ENCODE results near the gene PRM3. TPM values are rescaled to one million over a fixed set of nuclear protein-coding genes. Genes with fewer than 3 reads are reported as not detected.

Gene PRM3
- total and polyA plus RNA-seq, 2 donors (not counting 1 experiment from before 2014, with no cell fraction given): not detected

DNA sequence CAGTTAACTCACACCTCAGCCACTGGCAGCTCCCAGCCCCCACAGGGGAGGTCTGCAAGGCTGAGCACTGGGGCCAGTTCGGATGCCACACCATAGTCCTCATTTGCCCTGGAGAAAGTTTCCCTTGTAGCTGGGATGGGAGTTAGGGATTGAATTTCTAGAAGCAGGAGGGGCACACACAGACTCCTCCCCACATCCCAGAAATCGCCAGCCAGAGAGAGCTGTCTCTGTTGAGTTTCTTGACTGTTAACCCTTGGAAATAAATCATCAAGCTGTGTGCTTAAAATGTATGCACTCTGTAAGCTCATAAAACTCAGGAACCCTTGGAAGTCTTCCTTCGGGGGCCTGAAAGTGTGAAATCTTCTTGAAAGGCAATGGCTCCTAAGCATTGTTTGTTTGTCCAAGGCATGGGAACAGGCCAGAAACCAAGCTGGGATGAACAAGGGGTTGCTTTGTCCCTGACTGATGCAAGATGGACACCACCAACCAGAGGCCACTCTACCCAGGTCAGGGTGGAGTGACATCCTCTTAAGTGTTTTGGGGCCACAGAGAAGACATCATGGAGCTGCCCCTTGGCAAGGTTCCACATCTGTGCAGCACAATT, 394 bp upstream of the PRM3 start:
- ChIA-PET CTCF (interaction anchor here (1.1 to 1.4 kb wide), 3 partner anchors 12 to 79 kb away, joined by 3 read pairs; no protein-coding TSS in a partner anchor), POLR2A (interaction anchor here (0.6 to 1.5 kb wide), 2 partner anchors 17 to 371 kb away, joined by 3 to 7 read pairs; no protein-coding TSS in a partner anchor)
- H3K9me3 Mint-ChIP-seq (ENCODE audit: insufficient read depth): no peaks in the 10 kb centered on the region
- H3K27me3 ChIP-seq (replicated peaks in 1 of 4; ENCODE audit: control extremely low read depth in 1 of 4, control insufficient read depth in 3 of 4, insufficient read depth in 4 of 4, low read length in 3 of 4): no peaks in the 10 kb centered on the region
- no peak overlapping the region for H2AFZ ChIP-seq (ENCODE audit: insufficient read depth, low read depth, low read length, poor library complexity, severe bottlenecking)
- no peak overlapping the region for H3K4me3 Mint-ChIP-seq
- H3K4me3 ChIP-seq (ENCODE audit: control extremely low read depth in 1 of 5, extremely low read depth in 1 of 5, insufficient read depth in 1 of 5, low read depth in 2 of 5, low read length in 4 of 5): no peak overlapping the region
- no peak overlapping the region for H3K4me2 ChIP-seq (replicated peaks; ENCODE audit: low read depth, low read length, poor library complexity, severe bottlenecking)
- H3K9me3 ChIP-seq (ENCODE audit: control extremely low read depth in 1 of 3, control insufficient read depth in 2 of 3, insufficient read depth in 1 of 3, low read length in 2 of 3): peaks cover 0 to 3% (median 0%) of the 10 kb centered on the region in 3 donors
- intact Hi-C loops (cut with micrococcal nuclease): no loop called here
- H3K79me2 ChIP-seq (ENCODE audit: control insufficient read depth, insufficient read depth, low read length): no peaks in the 10 kb centered on the region
- no peak for ATAC-seq (ENCODE audit: low read depth)
- H4K20me1 ChIP-seq (ENCODE audit: control insufficient read depth, insufficient read depth, low read length, poor library complexity, severe bottlenecking): no peaks in the 10 kb centered on the region
- no peak overlapping the region for H3K27ac Mint-ChIP-seq
- DNase-seq: no peak
- H3K4me1 ChIP-seq (ENCODE audit: control insufficient read depth in 2 of 2, insufficient read depth in 2 of 2, low read length in 2 of 2): peaks cover 3 to 4% of the 10 kb centered on the region in 2 donors
- 80% methylated on average over 1 of the region's 3 CpGs for WGBS (ENCODE audit: insufficient coverage)
- no peaks in the 10 kb centered on the region for H3K36me3 ChIP-seq (replicated peaks in 1 of 2; ENCODE audit: control extremely low read depth in 1 of 2, control insufficient read depth in 1 of 2, extremely low read depth in 1 of 2, insufficient read depth in 2 of 2, low read length in 1 of 2)
- H3K27ac ChIP-seq (ENCODE audit: low read length in 2 of 2): no peak overlapping the region
- no peaks in the 10 kb centered on the region for H3K27me3 Mint-ChIP-seq
- TF ChIP-seq EZH2 (IDR thresholded peaks at IDR 0.05; ENCODE audit: borderline replicate concordance, insufficient read depth, low read depth, low read length, poor library complexity, severe bottlenecking): no peak
- TF ChIP-seq, protein P1, sequence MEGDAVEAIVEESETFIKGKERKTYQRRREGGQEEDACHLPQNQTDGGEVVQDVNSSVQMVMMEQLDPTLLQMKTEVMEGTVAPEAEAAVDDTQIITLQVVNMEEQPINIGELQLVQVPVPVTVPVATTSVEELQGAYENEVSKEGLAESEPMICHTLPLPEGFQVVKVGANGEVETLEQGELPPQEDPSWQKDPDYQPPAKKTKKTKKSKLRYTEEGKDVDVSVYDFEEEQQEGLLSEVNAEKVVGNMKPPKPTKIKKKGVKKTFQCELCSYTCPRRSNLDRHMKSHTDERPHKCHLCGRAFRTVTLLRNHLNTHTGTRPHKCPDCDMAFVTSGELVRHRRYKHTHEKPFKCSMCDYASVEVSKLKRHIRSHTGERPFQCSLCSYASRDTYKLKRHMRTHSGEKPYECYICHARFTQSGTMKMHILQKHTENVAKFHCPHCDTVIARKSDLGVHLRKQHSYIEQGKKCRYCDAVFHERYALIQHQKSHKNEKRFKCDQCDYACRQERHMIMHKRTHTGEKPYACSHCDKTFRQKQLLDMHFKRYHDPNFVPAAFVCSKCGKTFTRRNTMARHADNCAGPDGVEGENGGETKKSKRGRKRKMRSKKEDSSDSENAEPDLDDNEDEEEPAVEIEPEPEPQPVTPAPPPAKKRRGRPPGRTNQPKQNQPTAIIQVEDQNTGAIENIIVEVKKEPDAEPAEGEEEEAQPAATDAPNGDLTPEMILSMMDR (IDR thresholded peaks at IDR 0.05): no peak
- H3K9ac ChIP-seq (ENCODE audit: low read length): no peak overlapping the region
- peaks cover 2% of the 10 kb centered on the region for H3K4me1 Mint-ChIP-seq

DNA sequence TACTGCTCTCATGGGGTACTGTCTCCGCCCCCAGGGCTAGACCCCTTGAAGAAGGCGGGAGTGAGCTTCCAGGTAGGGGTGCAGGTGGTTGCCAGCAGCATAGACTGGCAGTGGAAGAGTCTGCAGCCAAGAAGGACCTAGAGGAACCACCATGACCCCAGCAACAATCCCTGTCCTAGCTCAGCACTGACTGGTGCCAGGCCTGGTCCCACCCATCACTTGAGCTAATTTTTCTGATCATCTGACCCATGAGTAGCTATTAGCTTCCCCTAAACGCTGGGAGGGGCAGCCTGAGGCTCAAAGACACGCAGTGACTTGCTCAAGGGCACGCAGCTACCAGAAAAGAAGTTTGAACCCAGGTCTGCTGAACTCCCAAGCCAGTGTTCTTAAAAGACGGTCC, 945 bp downstream of the PRM3 start:
- TF ChIP-seq, protein P1 (IDR thresholded peaks at IDR 0.05): no peak
- no peak for TF ChIP-seq EZH2 (IDR thresholded peaks at IDR 0.05; ENCODE audit: borderline replicate concordance, insufficient read depth, low read depth, low read length, poor library complexity, severe bottlenecking)
- Mint-ChIP-seq H3K27ac (no peak overlapping the region), H3K27me3 (no peaks in the 10 kb centered on the region), H3K4me3 (no peak overlapping the region), H3K4me1 (no peaks in the 10 kb centered on the region), H3K9me3 (ENCODE audit: insufficient read depth) (no peaks in the 10 kb centered on the region)
- Histone ChIP-seq H2AFZ (ENCODE audit: insufficient read depth, low read depth, low read length, poor library complexity, severe bottlenecking) (no peak overlapping the region), H4K20me1 (ENCODE audit: control insufficient read depth, insufficient read depth, low read length, poor library complexity, severe bottlenecking) (no peaks in the 10 kb centered on the region), H3K9ac (ENCODE audit: low read length) (no peak overlapping the region), H3K79me2 (ENCODE audit: control insufficient read depth, insufficient read depth, low read length) (no peaks in the 10 kb centered on the region), H3K4me3 (ENCODE audit: control extremely low read depth in 1 of 5, extremely low read depth in 1 of 5, insufficient read depth in 1 of 5, low read depth in 2 of 5, low read length in 4 of 5) (no peak overlapping the region), H3K36me3 (replicated peaks in 1 of 2; ENCODE audit: control extremely low read depth in 1 of 2, control insufficient read depth in 1 of 2, extremely low read depth in 1 of 2, insufficient read depth in 2 of 2, low read length in 1 of 2) (no peaks in the 10 kb centered on the region), H3K9me3 (ENCODE audit: control extremely low read depth in 1 of 3, control insufficient read depth in 2 of 3, insufficient read depth in 1 of 3, low read length in 2 of 3) (peaks cover 0 to 3% (median 0%) of the 10 kb centered on the region in 3 donors), H3K4me2 (replicated peaks; ENCODE audit: low read depth, low read length, poor library complexity, severe bottlenecking) (no peak overlapping the region), H3K4me1 (ENCODE audit: control insufficient read depth in 2 of 2, insufficient read depth in 2 of 2, low read length in 2 of 2) (no peaks in the 10 kb centered on the region), H3K27me3 (replicated peaks in 1 of 4; ENCODE audit: control extremely low read depth in 1 of 4, control insufficient read depth in 3 of 4, insufficient read depth in 4 of 4, low read length in 3 of 4) (no peaks in the 10 kb centered on the region), H3K27ac (ENCODE audit: low read length in 2 of 2) (no peak overlapping the region)
- WGBS (ENCODE audit: insufficient coverage): 90% methylated on average over 6 of the region's 6 CpGs
- ChIA-PET CTCF (interaction anchor here (1.1 kb wide), 1 partner anchor 289 kb away, joined by 3 read pairs; no protein-coding TSS in a partner anchor), POLR2A (no interaction called here)
- intact Hi-C loops (cut with micrococcal nuclease): no loop called here
- no peak for ATAC-seq (ENCODE audit: low read depth)
- DNase-seq: no peak

All from B cell (primary cell).